K562 treated with DMSO at 1 percent for 4 hours (cell line): ENCODE results near the gene KLHL42. TPM values are rescaled to one million over a fixed set of nuclear protein-coding genes. Genes with fewer than 3 reads are reported as not detected.

ENCODE experiments used
- total RNA-seq: library from RNA; unstranded; fragments of 300-600 nt; gene quantifications from 2 replicates; pipeline ENCODE4 v1.2.3, GENCODE V29; 2022; ENCODE audit not compliant: insufficient read depth

The KLHL42 gene
- total RNA-seq = 5.8 and 6.4 TPM in 2 replicates

GRCh38 chr12:27779920-27780611 lies at the start of gene KLHL42, which contains the start of gene MANSC4:
KLHL42 (plus strand) TSS chr12:27780233; CDS start chr12:27780331, 98 bp downstream.
MANSC4 (minus strand) TSS chr12:27780236; CDS start chr12:27771276, 8,960 bp downstream.

Other genes starting within 250 kb of the KLHL42 start
- not detected in 2 replicates for gene REP15, start 83.8 kb upstream of the KLHL42 start, total RNA-seq
- 31.5 and 36.7 TPM in 2 replicates for gene MRPS35, start 69.4 kb upstream of the KLHL42 start, total RNA-seq
- gene MANSC4, start within 50 bp of the KLHL42 start, total RNA-seq = not detected in 2 replicates
- 4.4 TPM in 1 of 2 replicates, not detected in the other for gene PTHLH, start 192.5 kb downstream of the KLHL42 start, total RNA-seq